A549 (cell line): ENCODE data around the gene RNF5. TPM values are rescaled to one million over a fixed set of nuclear protein-coding genes. Genes with fewer than 3 reads are reported as not detected.
A peak's percentile ranks its signal among the peaks of the same experiment; 100 is the strongest.
"Not testable (repeated sequence)": the region's sequence is repeated elsewhere in the genome, so short reads cannot be mapped to it uniquely, and the experiment has no call there.

Experiments used
- ATAC-seq, 2 experiments: fragments of 200-7000 bp in 1 of 2; fragments of >200 bp in 1 of 2; cut with Nextera tagmentation in 1 of 2; cut with Tn5 transposase in 1 of 2; 3 replicates each; pipeline versions ENCODE4 v1.8.0 to v1.9.1; 2018 to 2020; ENCODE audit warnings: mild to moderate bottlenecking in 1 of 2, moderate library complexity in 1 of 2
- CTCF ChIA-PET: fragments of 300-600 bp; sonication (Branson Sonifier 250); formaldehyde crosslinking; extraction: SDS; loops from one replicate; lab custom pipeline; 2021; ENCODE audit warnings: antibody characterized with exemption, inconsistent platforms; lab: Yijun Ruan, JAX
- POLR2A ChIA-PET: fragments of 350-600 bp; formaldehyde crosslinking; extraction: SDS; loops from one replicate; lab custom pipeline; 2021; ENCODE audit warnings: antibody characterized with exemption, inconsistent platforms; lab: Yijun Ruan, JAX
- DNase-seq, 2 experiments: peaks; one replicate each; pipeline versions ENCODE4 v3.0.0 to v3.0.0-alpha.2; 2011 to 2016; ENCODE audit warnings: low read depth in 1 of 2, low spot score in 1 of 2
- FAIRE-seq: peaks from 2 replicates; lab custom pipeline; 2011; peaks lifted over from hg19 to GRCh38; lab: Jason Lieb, UNC
- H3K27ac ChIP-seq, 2 experiments: fragments of >200 bp; sonication (Bioruptor Twin); formaldehyde crosslinking; 3 replicates each; pipeline ENCODE4 v1.5.1; 2016 to 2017
- H3K4me1 ChIP-seq: fragments of >200 bp; sonication (Bioruptor Twin); formaldehyde crosslinking; 3 replicates; pipeline ENCODE4 v1.6.1; 2016
- H3K4me2 ChIP-seq: fragments of >200 bp; sonication (Bioruptor Twin); formaldehyde crosslinking; 3 replicates; pipeline ENCODE4 v1.6.1; 2016
- H3K4me3 ChIP-seq: fragments of >200 bp; sonication (Bioruptor Twin); formaldehyde crosslinking; 3 replicates; pipeline ENCODE4 v1.5.1; 2016
- H3K9me3 ChIP-seq: fragments of >200 bp; sonication (Bioruptor Twin); formaldehyde crosslinking; 3 replicates; pipeline ENCODE4 v1.6.1; 2016
- ELK1 ChIP-seq: fragments of 150-350 bp; IDR thresholded peaks from 2 replicates; pipeline ENCODE4 v1.6.1; 2014; ENCODE audit warnings: low read depth, mild to moderate bottlenecking, low read length
- HOXB13 ChIP-seq: fragments of 250-450 bp; sonication (Bioruptor Pico); IDR thresholded peaks from 2 replicates; pipeline ENCODE4 v1.5.0; 2020; ENCODE audit warnings: low read depth, mild to moderate bottlenecking, moderate library complexity
- MAZ ChIP-seq: fragments of 150-350 bp; IDR thresholded peaks from 2 replicates; pipeline ENCODE4 v1.6.1; 2014; ENCODE audit warnings: antibody characterized with exemption, low read depth, low read length, borderline replicate concordance
- MYC ChIP-seq: IDR thresholded peaks from 2 replicates; pipeline ENCODE4 v1.6.1; 2012; ENCODE audit warnings: mild to moderate bottlenecking, inconsistent platforms, low read length, improper control_type of control experiment, borderline replicate concordance
- NFE2L2 ChIP-seq: fragments of 150-350 bp; conservative IDR thresholded peaks from 2 replicates; pipeline ENCODE4 v1.6.1; 2014; ENCODE audit warnings: low read length
- PBX3 ChIP-seq: IDR thresholded peaks from 2 replicates; pipeline ENCODE4 v1.6.1; 2012
- PHF8 ChIP-seq: fragments of 200-600 bp; sonication (generic); IDR thresholded peaks from 2 replicates; pipeline ENCODE4 v1.6.1; 2016; ENCODE audit warnings: low read depth, mild to moderate bottlenecking, antibody characterized with exemption, moderate library complexity, borderline replicate concordance
- POLR2AphosphoS2 ChIP-seq: conservative IDR thresholded peaks from 2 replicates; pipeline ENCODE4 v1.6.1; 2012; ENCODE audit warnings: low read length, improper control_type of control experiment, inconsistent platforms
- RARB ChIP-seq: fragments of 250-450 bp; sonication (Bioruptor Pico); IDR thresholded peaks from 2 replicates; pipeline ENCODE4 v1.8.0; 2021; ENCODE audit warnings: mild to moderate bottlenecking, moderate library complexity
- REST ChIP-seq: fragments of 200-600 bp; sonication (generic); IDR thresholded peaks from 2 replicates; pipeline ENCODE4 v1.6.1; 2016; ENCODE audit warnings: antibody characterized with exemption, mild to moderate bottlenecking, moderate library complexity
- ZC3H11A ChIP-seq: fragments of 450-650 bp; IDR thresholded peaks from 2 replicates; pipeline ENCODE4 v1.6.1; 2014; ENCODE audit warnings: antibody characterized with exemption, mild to moderate bottlenecking
- ZFP36 ChIP-seq: fragments of 450-650 bp; IDR thresholded peaks from 2 replicates; pipeline ENCODE4 v1.6.1; 2014; ENCODE audit warnings: borderline replicate concordance; ENCODE audit not compliant: partially characterized antibody
- WGBS: methylation state at CpG from one replicate; pipeline ENCODE4 v1.1.6; 2017; ENCODE audit errors: missing lambda C conversion rate; 5-methylcytosine and 5-hydroxymethylcytosine counted together
- polyA plus RNA-seq, 4 experiments: library from polyadenylated mRNA; depleted of rRNA in 3 of 4; stranded (reverse); fragments of >200 nt; fragmentation: RNase III in 1 of 4; extraction: RNeasy Plus Mini Kit Qiagen cat#74134 plus additional on column Dnase treatment in 1 of 4; gene quantifications; 2 replicates in 3 of 4; 3 replicates in 1 of 4; pipeline ENCODE4 v1.2.3, GENCODE V29; 2011 to 2017

The RNF5 gene
- polyA plus RNA-seq, 2 of the 4 experiments (the other 2 are of a cell fraction) = 54.1 to 62.7 TPM

- POLR2A ChIA-PET = no interaction called here
Observed at GRCh38 chr6:32210191-32210601, 32.0 kb downstream of the RNF5 start.

GRCh38 chr6:32211432-32211831 lies 33.2 kb downstream of the RNF5 start:
- CTCF ChIA-PET = interaction anchor here (1.0 to 1.5 kb wide), 2 partner anchors 16 to 23 kb away, joined by 3 read pairs; no protein-coding TSS in a partner anchor
- H3K4me3 ChIP-seq, H3K9me3 ChIP-seq, DNase-seq, FAIRE-seq, POLR2A ChIA-PET, ATAC-seq, H3K4me1 ChIP-seq: not testable (repeated sequence)
- peak; percentile 79 for TF ChIP-seq ZC3H11A
- TF ChIP-seq, all 56 proteins: peak for 1; not testable (repeated sequence) for 55
- not testable (repeated sequence) for H3K4me2 ChIP-seq, H3K27ac ChIP-seq
- 60% methylated on average over 4 of the region's 4 CpGs for WGBS

More at GRCh38 chr6:32210191-32210601, 32.0 kb downstream of the RNF5 start:
- Histone ChIP-seq H3K4me2 (no peak overlapping the region), H3K4me1 (no peaks in the 10 kb centered on the region), H3K9me3 (no peaks in the 10 kb centered on the region), H3K4me3 (no peak overlapping the region), H3K27ac (no peak overlapping the region)
- WGBS = 61% methylated on average over 5 of the region's 5 CpGs
- TF ChIP-seq PHF8 = no peak
- TF ChIP-seq ELK1 = no peak
- TF ChIP-seq RARB (CRISPR knock-in tag) = no peak
- TF ChIP-seq POLR2AphosphoS2 = no peak
- CTCF ChIA-PET = interaction anchor here (0.7 to 1.4 kb wide), 2 partner anchors 15 to 94 kb away, joined by 3 read pairs; no protein-coding TSS in a partner anchor
- FAIRE-seq = no peak
- no peak for DNase-seq
- ATAC-seq = no peak; a peak in 1 of 6 replicates

GRCh38 chr6:32212076-32212760 lies 34.0 kb downstream of the RNF5 start:
- no peak overlapping the region for H3K4me3 ChIP-seq
- ChIA-PET CTCF (interaction anchor here (1.5 kb wide), 1 partner anchor 17 kb away, joined by 3 read pairs; no protein-coding TSS in a partner anchor), POLR2A (no interaction called here)
- TF ChIP-seq MYC (no peak), REST (no peak), HOXB13 (CRISPR knock-in tag) (no peak)
- H3K27ac ChIP-seq = no peak overlapping the region
- FAIRE-seq (no peak), DNase-seq (no peak), ATAC-seq (no peak)
- 64% methylated on average over 11 of the region's 12 CpGs for WGBS
- H3K4me1 ChIP-seq = no peaks in the 10 kb centered on the region
- no peaks in the 10 kb centered on the region for H3K9me3 ChIP-seq
- H3K4me2 ChIP-seq = no peak overlapping the region

GRCh38 chr6:32213649-32214048 lies 35.4 kb downstream of the RNF5 start:
- FAIRE-seq (no peak), DNase-seq (no peak), ATAC-seq (no peak)
- no peak overlapping the region for H3K4me3 ChIP-seq
- no peak for TF ChIP-seq NFE2L2
- no peak for TF ChIP-seq PBX3
- no peak for TF ChIP-seq MAZ
- TF ChIP-seq PHF8 = no peak
- no peak for TF ChIP-seq ZFP36
- no peak overlapping the region for H3K27ac ChIP-seq
- no peak overlapping the region for H3K4me2 ChIP-seq
- WGBS = 55% methylated on average over 5 of the region's 6 CpGs
- no peaks in the 10 kb centered on the region for H3K9me3 ChIP-seq
- H3K4me1 ChIP-seq = no peaks in the 10 kb centered on the region
- ChIA-PET CTCF (no interaction called here), POLR2A (no interaction called here)
